ENCODE measurements around the gene SLCO4A1.
"Not testable (repeated sequence)": the region's sequence is repeated elsewhere in the genome, so short reads cannot be mapped to it uniquely, and the experiment has no call there.

SLCO4A1 gene

GRCh38 chr20:62624719-62625453 lies 17.4 kb upstream of the SLCO4A1 start:
- no peak for DNase-seq (ENCODE audit: low read depth, low spot score)
- POLR2A ChIA-PET: no interaction called here
- no peak for TF ChIP-seq CTCF (IDR thresholded peaks at IDR 0.05; ENCODE audit: insufficient read depth, low read length, missing control alignments)
- CTCF ChIA-PET: interaction anchor here (1.0 to 3.2 kb wide), 3 partner anchors 8 to 167 kb away, joined by 5 to 10 read pairs (median 5); no protein-coding TSS in a partner anchor
- H3K4me3 ChIP-seq (ENCODE audit: low read depth, low read length): no peak overlapping the region

- no peak overlapping the region for H3K4me3 ChIP-seq (ENCODE audit: low read depth, low read length)
- ChIA-PET POLR2A (no interaction called here), CTCF (interaction anchor here (1.0 kb wide), 1 partner anchor 9 kb away, joined by 5 read pairs; no protein-coding TSS in a partner anchor)
- no peak for TF ChIP-seq CTCF (IDR thresholded peaks at IDR 0.05; ENCODE audit: insufficient read depth, low read length, missing control alignments)
- DNase-seq (ENCODE audit: low read depth, low spot score): no peak
Observed at GRCh38 chr20:62625516-62625915, 16.8 kb upstream of the SLCO4A1 start.

- CTCF ChIA-PET: no interaction called here
- TF ChIP-seq CTCF (IDR thresholded peaks at IDR 0.05; ENCODE audit: insufficient read depth, low read length, missing control alignments): no peak
- POLR2A ChIA-PET: no interaction called here
- H3K4me3 ChIP-seq (ENCODE audit: low read depth, low read length): no peak overlapping the region
- no peak for DNase-seq (ENCODE audit: low read depth, low spot score)
Observed at GRCh38 chr20:62625921-62626547, 16.3 kb upstream of the SLCO4A1 start.

GRCh38 chr20:62627425-62627824 lies 14.9 kb upstream of the SLCO4A1 start:
- POLR2A ChIA-PET; H3K4me3 ChIP-seq (ENCODE audit: low read depth, low read length); DNase-seq (ENCODE audit: low read depth, low spot score); CTCF ChIA-PET: not testable (repeated sequence)

GRCh38 chr20:62627901-62628612 lies 14.2 kb upstream of the SLCO4A1 start:
- DNase-seq (ENCODE audit: low read depth, low spot score): no peak
- ChIA-PET CTCF (interaction anchor here (0.8 to 1.5 kb wide), 2 partner anchors 9 to 163 kb away, joined by 3 to 4 read pairs; no protein-coding TSS in a partner anchor), POLR2A (no interaction called here)
- no peak overlapping the region for H3K4me3 ChIP-seq (ENCODE audit: low read depth, low read length)
- no peak for TF ChIP-seq CTCF (IDR thresholded peaks at IDR 0.05; ENCODE audit: insufficient read depth, low read length, missing control alignments)

GRCh38 chr20:62628691-62629090 lies 13.6 kb upstream of the SLCO4A1 start:
- CTCF ChIA-PET: interaction anchor here (0.8 to 1.5 kb wide), 2 partner anchors 9 to 163 kb away, joined by 3 to 4 read pairs; no protein-coding TSS in a partner anchor
- no peak overlapping the region for H3K4me3 ChIP-seq (ENCODE audit: low read depth, low read length)
- POLR2A ChIA-PET: no interaction called here
- no peak for TF ChIP-seq CTCF (IDR thresholded peaks at IDR 0.05; ENCODE audit: insufficient read depth, low read length, missing control alignments)
- DNase-seq (ENCODE audit: low read depth, low spot score): no peak
